ENCODE data around the gene KCTD4.
"Not testable (repeated sequence)": the region's sequence is repeated elsewhere in the genome, so short reads cannot be mapped to it uniquely, and the experiment has no call there.

The KCTD4 gene

DNA sequence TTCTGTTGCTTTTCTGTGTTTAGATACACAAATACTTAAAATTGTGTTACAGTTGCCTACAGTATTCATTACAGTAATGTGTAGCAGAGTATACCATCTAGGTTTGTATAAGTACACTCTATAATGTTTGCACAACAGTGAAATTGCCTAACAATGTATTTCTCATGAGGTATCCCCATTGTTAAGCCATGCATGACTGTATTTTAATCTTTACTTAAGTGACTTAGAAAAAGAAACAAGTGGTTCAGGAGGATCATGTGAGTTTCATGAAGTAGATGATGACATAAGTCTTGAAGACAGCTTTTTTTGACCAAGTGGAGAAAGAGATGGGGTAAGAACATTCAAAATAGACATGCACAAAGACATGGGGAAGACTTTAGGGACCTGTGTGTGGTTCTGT is 8.4 kb upstream of the KCTD4 start:
- DNase-seq, result no peak

DNA sequence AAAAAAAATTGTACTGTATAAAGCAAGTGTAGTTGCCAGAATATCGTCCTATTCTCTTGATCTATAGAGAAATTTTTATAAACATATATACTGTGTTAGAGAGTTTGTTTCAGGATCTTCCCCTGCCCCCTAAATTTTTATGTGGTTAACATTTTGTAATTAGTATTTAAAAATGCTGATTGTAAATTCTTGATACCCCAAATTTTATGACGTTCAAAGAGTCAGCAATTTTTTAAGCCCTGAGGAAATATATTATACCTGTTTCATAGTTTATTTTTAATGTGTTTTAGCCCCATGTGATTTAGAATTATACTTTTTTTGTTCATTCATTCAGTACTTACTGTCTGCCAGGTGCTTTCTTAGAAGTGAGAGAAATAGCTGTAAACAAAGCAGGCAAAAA is 7.3 kb upstream of the KCTD4 start:
- no peak for DNase-seq

DNA sequence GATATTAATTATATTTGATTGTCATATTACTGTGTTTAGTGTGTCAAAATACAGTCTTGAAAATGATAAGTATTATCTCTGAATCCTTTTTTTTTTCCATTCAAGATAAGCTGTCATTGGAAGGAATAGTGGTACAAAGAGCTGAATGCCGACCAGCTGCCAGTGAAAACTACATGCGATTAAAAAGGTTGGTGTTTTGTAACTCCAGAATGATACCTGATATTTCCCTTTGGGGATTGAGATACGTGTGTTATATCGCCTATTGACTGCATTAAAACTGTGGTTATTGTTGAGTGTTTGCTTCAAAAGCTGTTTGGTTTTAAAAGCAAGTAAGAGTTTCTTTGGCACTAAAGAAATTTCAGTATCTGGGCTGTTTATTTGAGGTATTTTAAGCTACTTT is 6.5 kb upstream of the KCTD4 start:
- no peak for DNase-seq

DNA sequence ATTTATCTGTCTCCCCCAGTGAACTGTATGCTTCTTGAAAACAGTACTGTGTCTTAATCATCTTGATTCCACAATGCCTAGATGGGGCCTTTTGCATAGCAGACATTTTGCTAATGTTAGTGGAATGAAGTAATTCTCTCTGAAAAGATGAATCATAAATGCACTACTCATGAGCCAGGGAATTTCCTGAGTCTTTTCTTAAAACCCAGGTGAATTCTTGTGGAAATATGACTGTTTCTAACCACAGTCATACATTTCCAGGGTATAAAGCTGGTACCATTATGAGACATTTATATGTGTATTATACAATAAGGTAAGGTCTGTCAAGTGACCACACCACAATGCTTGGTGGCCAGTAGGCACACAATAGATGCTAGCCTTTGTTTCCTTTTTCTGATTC is 5.5 kb upstream of the KCTD4 start:
- DNase-seq, result no peak

DNA sequence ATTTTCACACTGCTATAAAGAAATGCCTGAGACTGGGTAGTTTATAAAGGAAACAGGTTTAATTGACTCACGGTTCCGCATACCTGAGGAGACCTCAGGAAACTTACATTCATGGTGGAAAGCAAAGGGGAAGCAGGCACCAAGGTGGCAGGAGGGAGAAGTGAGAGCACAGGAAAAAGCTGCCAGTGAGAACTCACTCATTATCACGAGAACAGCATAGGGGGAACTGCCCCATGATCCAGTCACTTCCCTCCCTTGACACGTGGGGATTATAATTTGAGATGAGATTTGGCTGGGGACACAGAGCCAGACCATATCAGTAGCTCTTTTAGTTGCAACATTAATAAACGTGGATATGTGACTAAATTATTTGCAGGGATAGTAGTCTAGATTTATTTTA is 4.3 kb upstream of the KCTD4 start:
- DNase-seq, result no peak

DNA sequence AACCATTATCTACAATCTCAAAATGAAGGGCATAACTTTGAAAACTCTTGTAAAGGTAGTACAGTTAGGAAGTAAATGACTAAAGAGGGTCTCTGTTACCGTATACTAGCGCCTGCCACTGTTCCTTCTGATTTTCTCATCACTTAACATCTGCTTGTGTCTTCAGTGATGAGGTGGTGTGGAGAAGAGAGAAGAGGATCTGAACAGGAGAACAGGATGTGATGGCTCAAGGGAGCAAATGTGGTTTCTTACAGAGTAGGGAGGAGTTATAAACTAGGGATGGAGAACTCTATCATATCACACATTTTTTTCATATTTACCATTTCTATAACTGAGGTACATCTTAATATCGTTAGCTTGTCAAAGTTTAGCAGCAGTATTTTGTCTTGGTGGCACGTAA is 1.1 kb downstream of the KCTD4 start:
- no peak for DNase-seq

DNA sequence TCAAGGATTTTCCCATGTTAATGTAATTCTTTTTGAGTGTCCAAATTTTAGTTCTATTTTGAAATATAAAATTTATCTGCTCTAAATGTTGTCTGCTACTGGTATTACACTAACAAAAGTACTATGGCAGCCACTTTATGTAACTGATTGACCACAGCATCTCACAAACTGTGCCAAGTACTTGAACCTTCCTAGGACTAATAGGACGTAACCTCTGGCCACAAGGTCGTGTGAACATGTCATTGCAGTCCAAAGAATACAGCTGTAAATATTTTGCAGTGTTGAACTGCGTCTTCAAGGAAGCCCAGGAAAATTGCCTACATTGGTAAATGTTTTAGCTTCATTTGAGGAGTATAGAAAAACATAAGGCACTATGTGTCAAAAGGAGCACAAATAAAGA is 1.9 kb downstream of the KCTD4 start:
- no peak for DNase-seq

DNA sequence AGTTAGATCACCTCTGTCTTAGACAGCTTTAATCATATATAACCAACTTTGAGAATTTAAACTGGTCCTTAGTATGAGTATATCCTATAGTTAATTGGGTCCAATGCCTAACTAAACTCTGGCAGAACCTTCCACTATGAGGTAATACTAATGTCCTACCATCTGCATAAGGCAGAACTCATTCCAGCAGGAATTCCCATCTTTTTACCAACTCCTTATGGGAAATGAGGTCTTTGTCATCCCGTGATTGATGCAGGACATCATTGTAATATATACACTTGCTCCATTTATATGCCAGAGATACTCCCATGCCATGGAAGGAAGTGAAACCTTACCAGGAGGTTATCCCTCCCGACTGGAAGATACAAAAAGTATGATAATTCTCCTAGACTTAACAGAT is 2.8 kb downstream of the KCTD4 start:
- DNase-seq, result no peak

DNA sequence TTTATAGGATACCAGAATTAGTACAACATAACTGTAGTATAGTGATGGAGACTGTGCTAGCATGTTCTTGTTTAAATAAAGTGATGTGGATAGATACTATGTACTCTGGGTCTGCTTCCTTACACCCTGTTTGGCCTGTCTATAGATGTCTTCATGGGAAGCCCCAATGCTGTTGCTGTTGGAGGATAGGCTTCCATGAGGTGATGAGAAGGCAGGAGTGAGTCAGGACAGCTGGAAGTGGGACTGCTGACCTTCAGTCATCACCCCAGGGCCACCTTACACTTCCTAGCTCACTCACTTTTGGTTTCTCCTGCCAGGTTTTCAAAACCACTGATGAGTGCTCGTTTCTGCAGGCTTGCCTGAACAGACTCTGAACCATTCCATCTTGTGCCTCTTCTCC is 4.2 kb downstream of the KCTD4 start:
- DNase-seq, result no peak

DNA sequence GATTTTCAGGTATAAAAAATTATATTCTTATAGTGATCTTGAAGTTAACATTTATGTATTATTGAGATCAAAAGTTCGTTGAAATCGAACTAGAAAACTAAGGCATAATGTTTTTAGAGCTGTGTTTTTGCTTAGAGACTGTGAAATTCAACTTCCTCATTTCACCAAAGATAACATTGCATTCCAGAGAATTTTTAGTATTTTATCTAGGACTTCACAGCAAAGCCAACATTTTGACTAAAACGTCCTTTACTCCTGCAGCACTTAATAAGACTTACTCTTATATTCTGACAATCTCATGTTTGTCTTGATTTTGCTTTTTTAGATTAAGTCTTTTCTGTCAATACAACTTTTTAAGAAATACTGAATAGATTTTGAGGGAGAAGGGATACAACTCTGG is 4.7 kb downstream of the KCTD4 start:
- no peak for DNase-seq

DNA sequence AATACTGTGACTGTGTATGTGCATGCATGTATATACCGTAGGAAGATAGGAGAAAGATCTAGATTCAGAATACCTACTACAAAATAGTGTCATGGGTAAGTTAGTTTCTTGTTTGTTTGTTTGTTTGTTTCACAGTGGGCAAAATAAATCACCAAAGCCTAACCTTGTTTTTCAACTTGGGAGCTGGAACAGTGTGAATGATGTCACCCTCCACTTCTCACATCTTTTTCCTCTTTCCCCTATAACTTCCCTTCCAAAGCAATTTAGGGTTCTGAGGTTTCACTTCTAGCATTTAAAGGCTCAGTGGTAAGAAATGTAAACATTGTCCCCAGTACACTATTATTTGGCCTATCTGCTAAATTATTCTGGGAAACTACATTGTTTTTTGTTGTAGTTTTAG is 5.4 kb downstream of the KCTD4 start:
- DNase-seq, result no peak

DNA sequence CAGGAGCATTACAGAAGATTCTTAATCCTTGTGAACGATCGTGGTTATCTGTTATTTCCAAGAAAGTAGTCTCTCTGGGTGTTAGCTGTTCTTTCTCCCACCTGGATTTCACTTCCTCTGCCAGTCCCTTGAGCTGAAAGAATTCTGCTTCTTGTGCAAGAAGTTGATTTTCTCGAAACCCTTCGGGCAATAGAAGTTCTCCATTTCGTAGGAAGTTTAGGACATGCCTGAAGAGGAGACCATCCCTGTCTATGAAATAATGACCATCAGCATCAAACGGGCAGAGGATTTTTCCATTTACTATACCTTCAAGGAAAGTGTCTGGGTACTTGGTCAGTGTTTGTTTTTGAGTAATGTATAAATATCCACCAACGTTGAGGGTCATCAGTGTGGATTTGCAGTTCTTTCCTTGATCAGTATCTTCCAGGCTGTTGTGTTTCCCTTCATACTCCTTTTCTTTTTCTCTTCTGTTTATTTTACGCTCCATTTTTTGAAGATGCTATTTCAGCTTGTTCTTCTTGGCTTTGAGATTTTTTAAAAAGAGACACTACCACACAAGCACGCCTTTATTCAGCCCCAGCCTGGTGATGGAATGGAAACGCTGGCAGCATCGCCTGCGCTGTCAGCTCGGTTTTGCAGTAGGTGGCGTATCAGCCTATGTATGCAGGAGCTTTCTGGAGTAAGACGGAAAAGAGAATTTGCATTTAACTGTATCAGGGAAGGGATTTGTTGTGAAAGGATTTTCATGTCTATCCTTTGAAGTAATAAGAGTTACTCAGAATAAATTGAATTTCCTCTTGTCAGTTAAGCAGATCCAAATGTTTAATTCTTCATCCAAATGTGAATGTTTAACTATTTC is 6.5 kb downstream of the KCTD4 start:
- DNase-seq, result peak; percentile 85

DNA sequence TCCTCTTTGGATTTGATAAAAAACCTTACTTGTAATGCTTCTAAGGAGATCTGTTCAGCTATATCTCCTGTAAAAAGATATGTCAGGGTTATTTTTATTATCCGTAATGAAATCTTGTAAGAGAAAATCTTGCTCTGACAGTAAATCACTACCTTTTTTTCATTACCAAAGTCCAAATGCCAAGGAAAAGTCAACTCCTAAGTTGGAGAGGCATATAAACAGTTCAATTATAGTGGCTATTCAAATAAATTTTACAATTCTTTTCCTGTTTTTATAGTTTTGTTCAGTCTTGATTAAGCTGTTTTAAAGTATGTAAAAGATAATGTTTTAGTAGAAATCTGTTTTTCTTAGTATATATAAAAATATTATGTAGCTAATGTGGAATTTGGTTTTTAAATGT is 9.0 kb downstream of the KCTD4 start:
- no peak for DNase-seq

DNA sequence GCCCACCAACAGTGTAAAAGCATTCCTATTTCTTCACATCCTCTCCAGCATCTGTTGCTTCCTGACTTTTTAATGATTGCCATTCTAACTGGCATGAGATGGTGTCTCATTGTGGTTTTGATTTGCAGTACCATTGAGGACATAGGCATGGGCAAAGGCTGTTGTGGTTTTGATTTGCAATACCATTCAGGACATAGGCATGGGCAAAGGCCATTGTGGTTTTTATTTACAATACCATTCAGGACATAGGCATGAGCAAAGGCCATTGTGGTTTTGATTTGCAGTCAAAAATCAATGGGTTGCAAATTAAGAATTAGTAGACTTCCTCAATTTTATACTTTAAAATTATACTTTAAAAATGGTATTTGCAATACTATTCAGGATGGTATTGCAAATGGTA is 11.3 kb downstream of the KCTD4 start:
- not testable (repeated sequence) for DNase-seq

DNA sequence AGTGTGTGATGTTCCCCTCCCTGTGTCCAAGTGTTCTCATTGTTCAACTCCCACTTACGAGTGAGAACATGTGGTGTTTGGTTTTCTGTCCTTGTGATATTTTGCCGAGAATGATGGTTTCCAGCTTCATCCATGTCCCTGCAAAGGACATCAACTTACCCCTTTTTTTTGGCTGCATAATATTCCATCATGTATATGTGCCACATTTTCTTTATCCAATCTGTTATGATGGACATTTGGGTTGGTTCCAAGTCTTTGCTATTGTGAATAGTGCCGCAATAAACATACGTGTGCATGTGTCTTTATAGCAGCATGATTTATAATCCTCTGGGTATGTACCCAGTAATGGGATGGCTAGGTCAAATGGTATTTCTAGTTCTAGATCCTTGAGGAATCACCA is 11.8 kb downstream of the KCTD4 start:
- not testable (repeated sequence) for DNase-seq

DNA sequence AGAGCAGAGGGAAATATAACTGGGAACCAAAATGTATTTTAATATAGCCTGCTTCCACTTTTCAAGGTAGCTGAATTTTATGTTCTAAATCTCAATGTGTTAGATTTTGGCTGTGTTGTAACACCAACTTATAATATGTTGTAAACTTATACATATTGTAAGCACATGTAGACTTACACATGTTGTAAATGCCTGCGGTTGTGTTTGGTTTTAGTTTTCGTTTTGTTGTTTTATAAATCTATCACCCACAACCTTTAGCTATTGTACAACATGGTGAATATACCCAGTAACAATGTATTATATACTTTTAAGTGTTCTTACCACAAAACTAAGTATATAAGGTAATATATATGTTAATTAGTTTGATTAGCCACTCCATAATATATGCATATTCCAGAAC is 15.6 kb downstream of the KCTD4 start:
- DNase-seq, result no peak

DNA sequence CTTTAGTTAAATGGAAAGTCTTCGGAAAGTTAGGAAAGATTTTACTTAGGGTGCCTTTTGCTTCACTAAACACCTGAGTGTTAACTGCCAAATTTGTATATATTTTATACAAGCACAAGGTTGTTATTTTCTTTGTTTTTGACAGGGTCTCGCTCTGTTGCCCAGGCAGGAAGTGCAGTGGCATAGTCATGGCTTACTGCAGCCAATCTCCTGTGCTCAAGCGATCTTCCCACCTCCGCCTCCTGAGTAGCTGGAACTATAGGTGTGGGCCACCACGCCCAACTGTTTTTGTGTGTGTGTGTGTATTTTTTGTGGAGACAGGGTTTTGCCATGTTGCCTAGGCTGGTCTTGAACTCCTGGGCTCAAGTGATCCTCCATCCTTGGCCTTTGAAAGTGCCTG is 16.2 kb downstream of the KCTD4 start:
- no peak for DNase-seq

DNA sequence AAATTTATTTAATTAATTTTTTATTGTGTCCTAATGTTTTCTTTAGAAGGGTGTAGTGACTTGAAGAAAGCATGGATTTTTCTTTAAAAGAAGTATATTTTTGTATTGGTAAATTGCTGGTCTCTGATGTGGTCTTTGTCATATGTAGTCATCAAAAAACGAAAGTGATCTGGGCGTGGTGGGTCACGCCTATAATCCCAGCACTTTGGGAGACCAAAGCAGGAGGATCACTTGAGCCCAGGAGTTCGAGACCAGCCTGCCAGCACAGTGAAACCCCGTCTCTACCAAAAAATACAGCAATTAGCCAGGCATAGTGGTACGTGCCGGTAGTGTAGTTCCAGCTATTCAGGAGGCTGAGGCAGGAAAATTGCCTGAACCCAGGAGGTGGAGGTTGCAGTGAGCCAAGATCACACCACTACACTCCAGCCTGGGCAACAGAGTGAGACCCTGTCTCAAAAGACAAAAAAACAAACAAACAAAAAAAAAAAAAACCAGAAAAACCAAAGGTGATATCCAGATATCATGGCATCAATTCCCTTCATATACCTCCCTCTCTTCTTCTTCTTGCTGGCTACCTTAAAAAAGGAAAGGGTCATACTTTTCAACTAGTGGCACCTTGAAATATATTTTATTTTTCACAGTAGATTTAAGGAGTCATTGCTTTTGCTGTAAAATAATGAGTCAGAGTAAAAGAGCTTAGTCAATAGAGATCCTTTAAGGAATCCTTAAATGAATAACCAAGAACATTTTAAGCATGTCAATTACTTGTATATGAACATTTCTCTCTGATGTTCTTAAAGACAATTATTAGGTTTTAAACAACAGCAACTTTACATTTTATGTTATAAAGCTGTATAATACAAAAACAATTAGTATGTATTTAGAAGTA is 19.9 kb downstream of the KCTD4 start:
- no peak for DNase-seq

DNA sequence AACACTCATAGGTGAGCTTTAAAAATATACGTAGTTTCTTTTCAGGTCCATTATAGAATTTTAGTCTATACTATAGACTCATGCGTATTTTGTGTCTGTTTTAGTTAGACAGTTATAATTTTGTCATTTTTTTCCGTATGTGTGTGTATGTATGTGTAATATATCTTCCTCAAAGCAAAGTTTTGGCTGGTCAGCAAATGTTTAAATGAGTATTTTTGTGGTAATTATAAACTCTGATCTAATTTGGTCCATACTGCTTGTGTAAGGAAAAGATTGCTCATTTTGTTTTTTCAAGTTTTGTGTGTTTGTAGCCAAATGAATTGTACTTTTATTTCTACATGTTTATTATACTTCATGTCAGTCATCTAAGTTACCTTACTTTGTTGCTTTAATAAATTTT is 20.5 kb downstream of the KCTD4 start:
- DNase-seq, result no peak

DNA sequence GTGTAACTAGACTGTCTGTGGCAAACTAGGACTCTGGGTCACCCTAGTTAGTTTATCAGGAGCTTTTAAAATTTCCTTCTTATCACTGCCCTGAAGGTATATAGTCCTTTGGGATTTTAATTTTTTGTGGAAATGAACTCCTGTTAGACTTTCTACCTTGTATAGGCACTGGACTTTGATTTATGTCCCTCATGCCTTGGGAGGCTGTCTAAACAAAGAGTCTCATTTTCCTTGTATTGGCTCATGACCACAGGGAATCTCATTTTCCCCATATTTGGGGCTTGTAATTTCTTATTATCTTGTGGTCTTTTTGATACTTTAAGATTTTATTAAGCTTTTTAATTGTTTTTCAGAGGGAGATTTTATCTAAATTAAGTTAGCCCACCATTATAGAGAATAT is 21.4 kb downstream of the KCTD4 start:
- DNase-seq, result no peak

DNA sequence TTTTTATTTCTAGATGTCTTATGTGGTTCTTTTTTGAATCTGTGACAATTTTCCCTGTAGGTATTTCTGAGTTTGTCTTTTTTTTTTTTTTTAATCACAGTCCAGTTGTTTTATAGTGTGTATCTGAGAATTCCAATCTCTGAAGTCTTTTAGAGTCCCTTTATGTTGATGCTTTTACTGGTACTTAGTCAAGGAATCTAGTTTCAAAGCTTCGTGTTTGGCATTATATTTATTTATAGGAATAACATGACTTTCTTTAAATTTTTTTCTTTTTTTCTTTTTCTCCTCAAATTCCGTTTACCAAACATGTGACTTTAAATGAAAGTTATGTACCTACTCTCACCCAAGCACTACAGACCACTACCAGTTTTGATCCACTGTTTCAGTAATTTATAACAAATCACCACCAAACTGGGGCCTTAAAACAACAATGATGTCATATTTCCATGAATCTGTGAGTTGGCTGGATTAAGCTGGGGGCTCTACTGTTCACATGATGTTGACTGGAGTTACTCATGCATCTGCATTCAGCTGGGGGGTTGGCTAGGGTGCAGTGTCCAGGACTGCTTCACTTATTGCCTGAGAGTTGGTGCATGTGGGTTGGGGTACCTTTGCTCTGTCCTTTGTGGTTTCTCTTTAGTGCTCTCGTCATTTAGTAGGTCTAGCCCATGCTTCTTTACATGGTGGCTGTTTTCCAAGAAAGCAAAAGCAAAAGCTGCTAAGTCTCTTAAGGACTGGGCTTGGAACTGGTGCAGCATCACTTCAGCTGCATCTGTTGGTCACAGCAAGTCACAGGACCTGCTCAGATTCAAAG is 22.3 kb downstream of the KCTD4 start:
- DNase-seq, result peak; percentile 50

DNA sequence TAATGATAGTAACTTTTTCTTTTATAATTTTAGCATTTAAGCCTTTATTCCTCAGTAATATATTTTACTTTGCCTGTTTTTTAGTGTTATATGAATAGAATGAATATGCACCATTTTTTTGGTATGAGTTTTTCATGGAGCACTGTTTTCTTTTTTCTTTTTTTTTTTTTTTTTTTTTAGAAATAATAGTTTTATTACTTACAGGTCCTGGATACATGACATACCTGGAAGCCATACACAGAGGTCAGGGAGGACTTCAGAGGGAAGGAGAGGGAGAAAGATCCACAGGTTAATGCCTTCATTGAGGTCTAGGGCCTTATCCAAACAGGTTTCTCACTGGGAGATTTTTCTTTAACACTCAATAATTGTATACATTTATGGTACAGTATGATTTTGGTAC is 26.4 kb downstream of the KCTD4 start:
- DNase-seq, result no peak

DNA sequence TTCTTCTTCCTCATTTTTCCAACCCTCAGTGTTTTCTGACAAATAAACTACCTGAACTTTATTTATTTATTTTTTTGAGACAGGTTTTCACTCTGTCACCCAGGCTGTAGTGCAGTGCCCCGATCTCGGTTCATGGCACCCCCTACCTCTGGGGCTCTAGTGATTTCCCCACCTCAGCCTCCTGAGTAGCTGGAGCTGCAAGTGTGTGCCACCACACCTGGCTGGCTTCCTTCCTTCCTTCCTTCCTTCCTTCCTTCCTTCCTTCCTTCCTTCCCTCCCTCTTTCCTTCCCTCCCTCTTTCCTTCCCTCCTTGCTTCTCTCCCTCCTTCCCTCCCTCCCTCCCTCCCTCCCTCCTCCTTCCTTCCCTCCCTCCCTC is 32.3 kb downstream of the KCTD4 start:
- no peak for DNase-seq

All from left hindlimb (tissue), 1 donor.